Erythroblast (primary cell): ENCODE results near the gene ARHGAP4.

ENCODE experiments used
- DNase-seq, 2 experiments: peaks; one replicate each; lab custom pipeline; 2025; lab: John Stamatoyannopoulos, UW
- GATA1 ChIP-seq: IDR thresholded peaks from 2 replicates; pipeline ENCODE4 v1.6.1; 2011; ENCODE audit warnings: low read depth, mild to moderate bottlenecking, control low read depth, low read length, moderate library complexity
- POLR2A ChIP-seq: IDR thresholded peaks from 2 replicates; pipeline ENCODE4 v1.6.1; 2011; ENCODE audit warnings: mild to moderate bottlenecking, low read length

The ARHGAP4 gene

GRCh38 chrX:153955228-153955732 is 29.2 kb upstream of the ARHGAP4 start:
- TF ChIP-seq GATA1 (no peak), POLR2A (no peak)
- no peak for DNase-seq

DNA sequence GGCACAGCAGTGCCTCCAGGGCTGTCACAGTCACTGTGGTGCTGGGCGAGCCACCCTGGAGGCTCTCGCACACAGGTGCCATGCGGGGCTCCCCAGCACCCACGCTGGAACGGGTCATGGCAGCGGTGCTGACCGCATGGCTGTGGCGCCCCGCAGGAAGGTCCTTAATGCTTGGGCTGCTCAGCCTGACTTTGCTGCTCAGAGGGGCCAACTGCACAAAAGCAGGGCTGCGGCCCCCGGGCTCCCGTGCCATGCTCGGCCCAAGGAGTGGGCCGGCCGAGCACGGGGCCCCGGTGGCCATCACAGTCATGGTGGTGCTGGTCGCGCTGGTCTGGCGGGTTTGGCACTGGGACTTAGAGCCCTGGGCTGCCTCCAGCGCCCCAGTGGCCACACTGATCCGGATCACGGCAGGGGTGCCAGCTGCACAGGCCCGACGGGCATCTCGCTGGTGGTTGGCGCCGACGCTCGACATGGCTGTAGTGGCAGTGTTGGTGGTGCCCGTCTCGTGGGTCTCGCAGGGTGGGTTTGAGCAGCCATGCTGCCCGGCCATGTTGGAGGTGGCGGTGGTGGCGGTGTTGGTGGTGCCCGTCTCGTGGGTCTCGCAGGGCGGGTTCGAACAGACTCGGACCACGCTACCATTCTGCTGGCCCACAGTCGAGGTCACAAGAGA is 28.6 kb upstream of the ARHGAP4 start:
- no peak for TF ChIP-seq POLR2A
- no peak for TF ChIP-seq GATA1
- no peak for DNase-seq

GRCh38 chrX:153953892-153954557 is 28.0 kb upstream of the ARHGAP4 start:
- DNase-seq: no peak
- no peak for TF ChIP-seq POLR2A
- no peak for TF ChIP-seq GATA1

- TF ChIP-seq GATA1: no peak
- TF ChIP-seq POLR2A: no peak
- peak; percentile 72 to 81 for DNase-seq
Observed at GRCh38 chrX:153953342-153953830, 27.3 kb upstream of the ARHGAP4 start.

- TF ChIP-seq POLR2A (no peak), GATA1 (no peak)
- no peak for DNase-seq
Observed at GRCh38 chrX:153952373-153953026, 26.4 kb upstream of the ARHGAP4 start.

GRCh38 chrX:153951683-153952372 is 25.8 kb upstream of the ARHGAP4 start:
- TF ChIP-seq POLR2A (no peak), GATA1 (no peak)
- no peak for DNase-seq

DNA sequence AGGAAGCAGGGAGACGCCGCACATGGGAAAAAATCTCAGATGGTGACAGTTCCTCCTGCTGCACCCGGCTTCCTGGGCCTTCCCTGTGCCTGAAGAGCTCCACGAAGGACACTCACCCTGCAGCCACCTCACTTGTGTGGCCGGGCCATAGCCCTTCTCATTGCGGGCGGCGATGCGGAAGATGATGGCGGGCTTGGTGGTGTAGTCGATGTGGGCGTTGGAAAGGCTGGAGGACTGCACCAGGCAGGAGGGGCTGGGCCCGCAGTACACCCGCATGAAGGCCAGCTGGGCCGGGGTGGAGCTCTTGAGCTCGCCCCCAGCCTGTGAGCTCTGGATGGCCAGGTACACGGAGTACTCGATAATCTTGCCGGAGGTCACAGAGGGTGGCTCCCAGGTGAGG is 24.1 kb upstream of the ARHGAP4 start:
- DNase-seq: no peak
- TF ChIP-seq GATA1 (no peak), POLR2A (no peak)

GRCh38 chrX:153948847-153949805 is 23.1 kb upstream of the ARHGAP4 start:
- no peak for TF ChIP-seq POLR2A
- TF ChIP-seq GATA1: no peak
- DNase-seq: no peak

GRCh38 chrX:153948002-153948466 is 22.0 kb upstream of the ARHGAP4 start:
- no peak for DNase-seq
- TF ChIP-seq POLR2A: no peak
- no peak for TF ChIP-seq GATA1

DNA sequence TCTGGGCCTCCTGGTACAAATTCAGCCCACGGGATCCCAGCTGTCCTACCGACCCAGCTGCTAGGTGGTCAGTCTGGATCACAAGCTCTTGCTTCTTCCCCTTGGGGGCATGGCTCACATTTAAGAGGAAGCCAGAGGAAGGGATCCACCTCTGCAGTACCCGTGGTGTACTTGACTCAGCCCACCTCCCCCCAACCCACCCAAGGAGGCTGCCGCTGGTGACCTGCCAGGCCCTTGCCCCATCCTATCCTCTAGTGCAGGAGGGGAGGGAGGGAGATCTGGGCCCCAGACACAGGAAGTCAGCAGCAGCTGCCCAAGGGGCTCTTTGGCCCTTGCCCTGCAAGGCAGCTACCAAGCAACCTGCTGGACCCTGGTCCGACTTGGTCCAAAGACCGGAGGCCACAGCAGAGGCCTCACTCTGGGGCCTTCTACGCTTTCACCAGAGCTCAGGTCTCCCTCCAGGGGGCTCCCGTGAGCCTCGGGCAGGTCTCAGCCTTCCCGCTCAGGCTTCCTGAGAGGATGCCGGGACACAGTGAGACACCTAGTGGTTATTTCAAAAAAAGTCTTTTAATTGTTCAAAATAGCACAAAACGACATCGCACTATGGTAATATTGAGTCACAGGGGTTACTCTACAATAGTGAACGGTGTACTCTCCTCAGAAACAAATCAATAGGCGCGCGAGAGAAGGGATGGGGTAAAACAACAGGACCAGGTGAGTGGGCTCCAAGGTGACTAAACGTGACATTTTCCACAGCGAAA is 21.1 kb upstream of the ARHGAP4 start:
- peak; percentile 86 to 89 for DNase-seq
- TF ChIP-seq GATA1 (no peak), POLR2A (no peak)
